Type B pancreatic cell (in vitro differentiated cells): ENCODE results near the gene CFAP65. TPM values are rescaled to one million over a fixed set of nuclear protein-coding genes. Genes with fewer than 3 reads are reported as not detected.
A peak's percentile ranks its signal among the peaks of the same experiment; 100 is the strongest.

Experiments
- DNase-seq: peaks from one replicate; pipeline ENCODE4 v3.0.0; 2021; ENCODE audit warnings: mixed read lengths; ENCODE audit not compliant: unreplicated experiment; ENCODE audit errors: extremely low spot score
- H3K27ac Mint-ChIP-seq: 2 replicates; pipeline ENCODE4 v1.8.0; 2021; ENCODE audit warnings: mild to moderate bottlenecking, mixed read lengths
- H3K27me3 Mint-ChIP-seq: 2 replicates; pipeline ENCODE4 v1.8.0; 2021; ENCODE audit warnings: mixed read lengths
- H3K36me3 Mint-ChIP-seq: 2 replicates; pipeline ENCODE4 v1.8.0; 2021; ENCODE audit warnings: mixed read lengths
- H3K4me1 Mint-ChIP-seq: one replicate; pipeline ENCODE4 v1.8.0; 2021; ENCODE audit warnings: mixed read lengths; ENCODE audit not compliant: unreplicated experiment
- H3K4me3 Mint-ChIP-seq: 2 replicates; pipeline ENCODE4 v1.8.0; 2021; ENCODE audit warnings: mild to moderate bottlenecking, mixed read lengths
- H3K9me3 Mint-ChIP-seq: 2 replicates; pipeline ENCODE4 v1.8.0; 2021; ENCODE audit warnings: mixed read lengths
- total RNA-seq: library from RNA; stranded (reverse); gene quantifications from 2 replicates; pipeline ENCODE4 v1.2.1, GENCODE V29; 2021; ENCODE audit warnings: low replicate concordance
- TF ChIP-seq, protein P1 (sequence below): fragments of 200-600 bp; sonication (generic); conservative IDR thresholded peaks from 2 replicates; pipeline ENCODE4 v1.5.0; 2021; ENCODE audit warnings: antibody characterized with exemption, mild to moderate bottlenecking

CFAP65 gene
- total RNA-seq, 1 donor from 2014 or later: 2.1 TPM

DNA sequence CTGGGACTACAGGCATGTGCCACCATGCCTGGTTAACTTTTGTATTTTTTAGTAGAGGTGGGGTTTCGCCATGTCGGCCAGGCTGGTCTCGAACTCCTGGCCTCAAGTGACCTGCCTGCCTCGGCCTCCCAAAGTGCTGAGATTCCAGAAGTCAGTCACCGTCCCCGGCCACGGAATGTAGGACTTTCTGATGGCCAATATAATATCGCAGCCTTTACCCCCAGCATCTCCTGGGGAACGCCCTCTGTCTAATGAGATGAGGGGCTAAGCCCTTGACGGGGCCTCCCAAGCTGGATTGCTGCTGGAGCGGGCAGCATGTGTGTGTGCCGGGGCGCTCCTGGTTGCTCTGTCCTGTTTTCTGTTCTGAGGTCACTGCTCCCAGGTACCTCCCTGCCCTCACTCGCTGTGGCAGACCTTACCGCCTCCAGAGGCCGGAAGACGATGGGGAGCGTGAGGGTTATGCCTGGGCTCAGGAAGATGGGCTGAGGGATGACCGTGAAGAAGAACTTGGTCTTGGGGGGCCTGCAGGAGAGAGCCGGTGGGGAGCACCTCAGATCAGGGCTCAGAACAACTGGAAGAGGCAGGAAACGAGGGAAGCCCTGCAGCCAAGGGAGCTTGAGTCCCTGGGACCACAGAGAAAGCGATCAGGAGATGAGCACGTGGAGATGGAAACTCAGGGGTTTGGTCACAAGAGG is 9.1 kb downstream of the CFAP65 start:
- Mint-ChIP-seq H3K4me1 (no peaks in the 10 kb centered on the region), H3K36me3 (no peaks in the 10 kb centered on the region), H3K9me3 (no peaks in the 10 kb centered on the region), H3K4me3 (no peak overlapping the region), H3K27me3 (peaks cover 65% of the 10 kb centered on the region), H3K27ac (no peak overlapping the region)
- no peak for DNase-seq
- TF ChIP-seq, protein P1, sequence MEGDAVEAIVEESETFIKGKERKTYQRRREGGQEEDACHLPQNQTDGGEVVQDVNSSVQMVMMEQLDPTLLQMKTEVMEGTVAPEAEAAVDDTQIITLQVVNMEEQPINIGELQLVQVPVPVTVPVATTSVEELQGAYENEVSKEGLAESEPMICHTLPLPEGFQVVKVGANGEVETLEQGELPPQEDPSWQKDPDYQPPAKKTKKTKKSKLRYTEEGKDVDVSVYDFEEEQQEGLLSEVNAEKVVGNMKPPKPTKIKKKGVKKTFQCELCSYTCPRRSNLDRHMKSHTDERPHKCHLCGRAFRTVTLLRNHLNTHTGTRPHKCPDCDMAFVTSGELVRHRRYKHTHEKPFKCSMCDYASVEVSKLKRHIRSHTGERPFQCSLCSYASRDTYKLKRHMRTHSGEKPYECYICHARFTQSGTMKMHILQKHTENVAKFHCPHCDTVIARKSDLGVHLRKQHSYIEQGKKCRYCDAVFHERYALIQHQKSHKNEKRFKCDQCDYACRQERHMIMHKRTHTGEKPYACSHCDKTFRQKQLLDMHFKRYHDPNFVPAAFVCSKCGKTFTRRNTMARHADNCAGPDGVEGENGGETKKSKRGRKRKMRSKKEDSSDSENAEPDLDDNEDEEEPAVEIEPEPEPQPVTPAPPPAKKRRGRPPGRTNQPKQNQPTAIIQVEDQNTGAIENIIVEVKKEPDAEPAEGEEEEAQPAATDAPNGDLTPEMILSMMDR: no peak

DNA sequence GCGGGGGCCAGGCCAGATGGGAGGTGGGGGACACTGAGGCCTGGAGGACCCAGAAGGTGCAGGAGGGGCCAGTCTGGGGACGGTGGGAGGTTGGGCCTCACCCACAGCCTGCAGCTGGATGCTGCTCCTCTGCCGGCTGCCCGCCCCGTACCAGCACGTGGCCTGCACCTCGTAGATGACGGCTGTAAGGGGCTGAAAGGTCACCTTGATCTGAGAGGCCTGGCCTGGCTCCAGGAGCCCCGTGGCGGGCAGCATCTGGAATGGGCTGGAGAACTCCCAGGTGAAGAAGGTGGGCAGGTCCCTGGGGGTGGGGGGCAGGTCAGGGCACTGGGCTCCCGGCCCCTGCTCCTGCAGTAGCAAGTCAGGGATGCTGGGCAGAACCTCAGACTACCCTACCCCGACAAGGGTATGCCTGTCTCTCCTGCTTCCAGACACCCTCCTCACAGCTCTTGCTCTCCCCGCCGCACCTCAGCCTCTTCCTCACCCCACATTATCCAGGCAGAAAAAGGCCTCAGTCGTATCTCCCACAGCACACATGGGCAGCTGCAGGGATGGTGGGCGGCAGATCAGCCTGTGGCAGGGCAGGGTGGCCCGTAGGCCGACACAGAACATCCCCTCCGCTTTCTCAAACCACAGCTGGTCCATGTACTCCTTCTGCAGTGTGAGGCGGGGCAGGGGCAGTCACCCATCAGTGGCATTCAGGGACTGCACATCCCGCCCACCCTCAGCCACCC is 10.1 kb downstream of the CFAP65 start:
- H3K4me1 Mint-ChIP-seq: no peaks in the 10 kb centered on the region
- H3K4me3 Mint-ChIP-seq: no peak overlapping the region
- no peak overlapping the region for H3K27ac Mint-ChIP-seq
- no peak for DNase-seq
- no peaks in the 10 kb centered on the region for H3K36me3 Mint-ChIP-seq
- TF ChIP-seq, protein P1: no peak
- H3K27me3 Mint-ChIP-seq: peaks cover 63% of the 10 kb centered on the region
- no peaks in the 10 kb centered on the region for H3K9me3 Mint-ChIP-seq

DNA sequence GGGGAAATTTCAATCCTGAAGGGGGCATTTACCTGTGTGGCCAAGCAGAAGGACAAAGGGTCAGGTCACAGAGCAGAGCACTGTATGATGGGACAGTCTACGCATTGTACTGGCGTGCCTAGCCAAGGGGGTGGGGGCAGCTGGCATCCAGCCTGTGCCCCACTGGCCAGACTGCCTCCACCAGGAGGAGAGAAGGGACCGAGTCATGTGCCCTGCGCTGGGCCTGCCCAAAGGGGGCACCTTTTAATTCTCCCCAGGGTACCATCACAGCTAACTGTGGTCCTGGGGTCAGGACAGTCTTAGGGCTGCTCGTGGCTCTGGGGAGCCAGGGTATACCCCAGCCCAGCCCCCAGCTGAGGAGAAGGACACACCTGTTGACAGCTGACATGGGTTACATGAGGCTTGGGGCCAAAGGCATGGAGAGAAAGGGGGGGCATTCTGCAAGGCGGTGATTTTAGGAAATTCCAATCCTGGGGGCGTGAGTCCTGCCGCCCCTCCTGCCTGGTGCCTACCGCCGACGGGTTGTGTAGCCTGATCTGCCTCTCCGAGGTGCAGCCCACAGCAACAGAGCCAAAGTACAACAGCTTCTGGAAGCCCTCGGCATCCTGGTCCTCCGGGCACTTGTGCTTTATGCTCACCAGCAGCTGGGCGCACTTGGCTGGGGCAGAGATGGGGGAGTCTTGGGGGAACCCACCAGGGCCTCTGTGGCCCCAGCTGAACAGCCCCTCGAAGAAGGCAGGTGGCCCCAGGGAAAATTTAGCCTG is 11.0 kb downstream of the CFAP65 start:
- H3K27ac Mint-ChIP-seq: no peak overlapping the region
- H3K4me3 Mint-ChIP-seq: no peak overlapping the region
- peaks cover 62% of the 10 kb centered on the region for H3K27me3 Mint-ChIP-seq

DNA sequence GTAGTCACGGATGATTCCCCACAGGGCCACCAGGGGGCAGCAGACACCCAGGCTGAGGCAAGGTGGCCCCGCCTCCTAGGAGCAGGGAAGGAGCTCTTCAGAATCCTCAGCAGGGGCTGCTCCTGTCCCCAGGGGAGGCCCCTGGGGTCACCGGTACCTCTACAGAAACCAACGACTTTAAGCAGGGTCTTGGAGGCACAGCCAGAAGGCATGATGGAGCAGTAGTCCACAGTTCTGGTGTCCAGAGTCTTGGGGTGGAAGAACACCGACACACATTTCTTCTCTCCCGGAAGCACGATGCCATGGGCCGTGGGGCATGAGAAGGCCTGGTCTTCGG is 11.5 kb downstream of the CFAP65 start:
- Mint-ChIP-seq H3K4me3 (no peak overlapping the region), H3K36me3 (no peaks in the 10 kb centered on the region), H3K27ac (no peak overlapping the region), H3K9me3 (no peaks in the 10 kb centered on the region), H3K4me1 (no peaks in the 10 kb centered on the region), H3K27me3 (peaks cover 62% of the 10 kb centered on the region)
- peak; percentile 84 for DNase-seq
- TF ChIP-seq, protein P1: peak; percentile 95

More for the DNA sequence above, 11.0 kb downstream of the CFAP65 start:
- H3K9me3 Mint-ChIP-seq: no peaks in the 10 kb centered on the region
- no peaks in the 10 kb centered on the region for H3K36me3 Mint-ChIP-seq
- no peak for DNase-seq
- no peaks in the 10 kb centered on the region for H3K4me1 Mint-ChIP-seq
- TF ChIP-seq, protein P1: no peak

DNA sequence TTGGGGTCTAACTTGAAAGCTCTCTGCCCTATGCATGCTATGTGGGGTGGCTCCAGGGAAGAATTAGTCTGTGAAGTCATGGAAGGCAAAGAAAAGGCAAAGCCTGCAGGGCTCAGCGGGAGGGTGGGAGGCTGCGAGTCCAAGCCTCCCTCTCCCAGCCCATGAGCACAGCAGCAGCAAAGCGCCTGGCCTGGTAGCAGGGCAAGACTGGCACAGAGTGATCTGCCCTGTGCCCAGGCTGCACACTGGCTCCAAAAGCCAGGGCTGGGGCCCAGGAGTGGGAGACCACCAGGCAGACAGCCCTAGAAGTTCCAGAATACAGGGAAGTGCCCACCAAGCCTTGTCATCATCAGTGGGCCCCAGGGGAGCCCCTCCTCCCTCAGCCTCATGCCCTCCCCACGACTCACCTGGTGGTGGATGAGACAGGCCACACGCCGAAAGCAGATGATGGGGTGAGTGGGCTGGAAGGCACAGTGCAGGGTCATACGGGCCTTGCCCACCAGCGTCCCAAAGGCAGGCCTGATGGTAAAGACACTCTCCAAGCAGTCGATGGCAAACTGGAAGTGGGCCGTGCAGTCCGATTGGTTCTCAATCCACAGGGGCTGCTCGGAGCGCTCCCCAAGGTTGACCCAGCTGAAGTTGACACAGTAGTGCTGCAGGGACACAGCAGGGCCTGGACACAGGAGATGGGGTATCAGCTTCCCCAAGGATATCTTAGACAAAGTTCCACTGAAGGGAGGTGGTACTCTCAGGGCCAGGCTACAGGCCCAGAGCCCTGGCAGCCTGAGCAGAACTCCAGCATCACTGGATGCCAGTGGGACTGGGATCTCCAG is 12.1 kb downstream of the CFAP65 start:
- Mint-ChIP-seq H3K9me3 (no peaks in the 10 kb centered on the region), H3K27me3 (peaks cover 57% of the 10 kb centered on the region), H3K36me3 (no peaks in the 10 kb centered on the region), H3K4me3 (no peak overlapping the region), H3K27ac (no peak overlapping the region), H3K4me1 (no peaks in the 10 kb centered on the region)
- TF ChIP-seq, protein P1: no peak
- DNase-seq: no peak
